Measurements from ENCODE around the gene FGD2.

The FGD2 gene

GRCh38 chr6:37061157-37061804 is 55.8 kb downstream of the FGD2 start:
- DNase-seq: no peak

GRCh38 chr6:37062424-37062823 is 57.0 kb downstream of the FGD2 start:
- DNase-seq: no peak

DNA sequence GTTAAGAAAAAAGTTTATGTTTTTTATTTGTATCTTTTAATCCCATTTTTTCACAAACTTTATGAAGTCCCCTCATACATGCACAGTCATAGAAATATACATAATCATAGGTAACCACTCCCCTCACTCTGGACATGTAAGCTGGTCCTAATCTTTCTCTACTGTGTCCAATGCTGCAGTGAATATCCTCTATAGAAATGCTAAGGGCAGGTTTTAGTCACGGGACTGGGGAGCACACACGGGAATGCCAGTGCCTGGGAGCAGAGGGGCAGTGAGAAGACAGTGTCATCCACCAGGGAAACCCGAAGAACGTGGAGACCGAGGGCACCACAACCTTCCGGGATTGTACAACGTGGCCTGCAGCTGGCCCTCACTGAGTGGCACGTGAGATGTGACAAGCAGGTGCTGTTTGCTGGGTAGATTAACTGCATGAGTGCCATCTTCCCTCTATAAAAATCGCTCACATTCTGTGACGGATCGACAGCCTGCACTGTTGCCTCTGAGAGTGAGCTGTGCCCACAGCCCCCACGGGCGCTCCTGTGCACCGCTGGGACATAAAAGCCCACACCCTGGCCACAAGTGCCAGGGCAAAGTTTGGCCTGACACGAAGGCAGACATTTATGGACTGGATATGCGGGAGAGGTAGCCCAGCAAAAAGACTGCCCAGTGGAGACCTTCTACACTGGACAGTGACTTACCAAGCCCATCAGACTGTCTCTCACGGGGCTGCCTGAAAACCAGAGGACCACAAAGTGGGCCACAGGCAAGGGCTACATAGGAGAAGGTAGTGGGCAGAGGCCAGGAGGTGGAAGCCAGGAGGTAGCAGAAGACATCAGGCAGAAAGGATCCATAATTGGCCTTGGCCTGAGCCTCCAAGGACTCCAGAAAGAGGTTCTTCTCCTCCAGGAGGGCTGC is 63.2 kb downstream of the FGD2 start:
- no peak for DNase-seq

- no peak for DNase-seq
Measured at GRCh38 chr6:37069639-37070038, 64.2 kb downstream of the FGD2 start.

DNA sequence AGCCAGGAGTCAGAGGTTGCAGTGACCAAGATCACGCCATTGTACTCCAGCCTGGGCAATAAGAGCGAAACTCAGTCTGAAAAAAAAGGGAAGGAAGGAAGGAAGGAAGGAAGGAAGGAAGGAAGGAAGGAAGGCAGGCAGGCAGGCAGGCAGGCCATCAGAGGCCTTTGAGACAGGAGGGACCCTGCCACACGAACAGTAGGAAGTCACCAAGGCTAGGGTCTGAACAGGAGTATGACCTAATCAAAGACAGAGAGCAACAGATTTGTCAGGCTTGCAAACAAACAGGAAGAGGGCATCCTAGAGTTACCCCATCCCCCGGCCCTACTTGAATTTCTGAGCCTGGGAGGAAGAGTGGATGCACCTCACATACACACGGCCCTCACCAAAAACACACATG is 67.1 kb downstream of the FGD2 start:
- DNase-seq: no peak

GRCh38 chr6:37074053-37074827 is 68.8 kb downstream of the FGD2 start:
- no peak for DNase-seq

- no peak for DNase-seq
Measured at GRCh38 chr6:37077191-37077904, 71.9 kb downstream of the FGD2 start.

- DNase-seq: no peak
Measured at GRCh38 chr6:37077905-37078296, 72.4 kb downstream of the FGD2 start.
